ENCODE results near the gene ITGAX. TPM values are rescaled to one million over a fixed set of nuclear protein-coding genes. Genes with fewer than 3 reads are reported as not detected.

Gene ITGAX
- total and polyA plus RNA-seq, 2 of the 8 experiments (the other 6 are each of a cell fraction or from before 2014, with no cell fraction given) = 0.30 TPM; not detected in 1

- no peak for TF ChIP-seq CHD7 (IDR thresholded peaks at IDR 0.05; ENCODE audit: insufficient replicate concordance, low read length)
- TF ChIP-seq BRCA1 (IDR thresholded peaks at IDR 0.05; ENCODE audit: low read depth, low read length) = no peak
- TF ChIP-seq POU5F1 (IDR thresholded peaks at IDR 0.05; ENCODE audit: low read depth, low read length) = no peak
- TF ChIP-seq CBX5 (IDR thresholded peaks at IDR 0.05; ENCODE audit: low read depth, low read length) = no peak
- TF ChIP-seq CREB1 (IDR thresholded peaks at IDR 0.05) = no peak
- TF ChIP-seq CTCF (IDR thresholded peaks at IDR 0.05; ENCODE audit: control extremely low read depth in 1 of 3, insufficient read depth in 1 of 3, low read depth in 1 of 3, low read length in 3 of 3) = no peak
- no peak for TF ChIP-seq GABPA (IDR thresholded peaks at IDR 0.05; ENCODE audit: borderline replicate concordance, insufficient read depth, low read length)
- TF ChIP-seq RAD21 (IDR thresholded peaks at IDR 0.05 in 1 of 2, conservative IDR thresholded peaks at IDR 0.05 in 1 of 2; ENCODE audit: low read depth in 2 of 2, low read length in 2 of 2) = no peak
- no peak for TF ChIP-seq POLR2AphosphoS5 (IDR thresholded peaks at IDR 0.05; ENCODE audit: low read depth, low read length)
Observed at GRCh38 chr16:31393056-31393455, 38.1 kb downstream of the ITGAX start, which contains the start of gene ITGAD (continued).

All from H1 (cell line).